Smooth muscle cell (in vitro differentiated cells): ENCODE measurements around the gene OASL. TPM values are rescaled to one million over a fixed set of nuclear protein-coding genes. Genes with fewer than 3 reads are reported as not detected.

Source experiments
- DNase-seq: peaks from one replicate; lab custom pipeline; 2025; ENCODE audit not compliant: unreplicated experiment; lab: John Stamatoyannopoulos, UW
- H2AFZ ChIP-seq: fragments of 200-600 bp; sonication (generic); 2 replicates; pipeline ENCODE4 v1.6.0; 2016; ENCODE audit warnings: antibody characterized with exemption, low read depth, mild to moderate bottlenecking
- H3F3A ChIP-seq: fragments of 200-600 bp; sonication (generic); 2 replicates; pipeline ENCODE4 v1.6.0; 2017; ENCODE audit warnings: antibody characterized with exemption, low read depth
- H3K27ac ChIP-seq: fragments of 200-600 bp; sonication (generic); 2 replicates; pipeline ENCODE4 v1.5.1; 2016; ENCODE audit warnings: low read depth, mild to moderate bottlenecking
- H3K27me3 ChIP-seq: fragments of 200-600 bp; sonication (generic); 2 replicates; pipeline ENCODE4 v1.6.1; 2016; ENCODE audit warnings: low read depth, mild to moderate bottlenecking
- H3K36me3 ChIP-seq: fragments of 200-600 bp; sonication (generic); 2 replicates; pipeline ENCODE4 v1.5.1; 2016; ENCODE audit warnings: low read depth
- H3K4me1 ChIP-seq: fragments of 200-600 bp; sonication (generic); 2 replicates; pipeline ENCODE4 v1.5.1; 2016; ENCODE audit warnings: low read depth
- H3K4me2 ChIP-seq: fragments of 200-600 bp; sonication (generic); 2 replicates; pipeline ENCODE4 v1.6.0; 2016; ENCODE audit warnings: mild to moderate bottlenecking
- H3K4me3 ChIP-seq: fragments of 200-600 bp; sonication (generic); 2 replicates; pipeline ENCODE4 v1.5.1; 2016; ENCODE audit warnings: mild to moderate bottlenecking
- H3K79me2 ChIP-seq: fragments of 200-600 bp; sonication (generic); 2 replicates; pipeline ENCODE4 v1.6.0; 2016; ENCODE audit warnings: low read depth, mild to moderate bottlenecking
- H3K9ac ChIP-seq: fragments of 200-600 bp; sonication (generic); 2 replicates; pipeline ENCODE4 v1.6.0; 2016; ENCODE audit warnings: low read depth
- H3K9me3 ChIP-seq: fragments of 200-600 bp; sonication (generic); replicated peaks from 2 replicates; pipeline ENCODE4 v1.5.1; 2016; ENCODE audit warnings: low read depth
- H4K20me1 ChIP-seq: fragments of 200-600 bp; sonication (generic); 2 replicates; pipeline ENCODE4 v1.6.0; 2016; ENCODE audit warnings: low read depth
- CTCF ChIP-seq: fragments of 200-600 bp; sonication (generic); IDR thresholded peaks from 2 replicates; pipeline ENCODE4 v1.5.1; 2017; ENCODE audit warnings: borderline replicate concordance, mild to moderate bottlenecking, antibody characterized with exemption; ENCODE audit not compliant: insufficient read depth, poor library complexity, severe bottlenecking
- WGBS: methylation state at CpG from one replicate; pipeline ENCODE4 v1.1.7; 2016; ENCODE audit warnings: low lambda C conversion rate; 5-methylcytosine and 5-hydroxymethylcytosine counted together
- polyA plus RNA-seq: library from polyadenylated mRNA; unstranded; fragments of >200 nt; fragmentation: Nextera tagmentation; extraction: Ambion mirVana; gene quantifications from 2 replicates; pipeline ENCODE4 v1.2.1, GENCODE V29; 2016
- total RNA-seq: library from RNA; depleted of rRNA; stranded (reverse); fragments of >200 nt; gene quantifications from 2 replicates; pipeline ENCODE4 v1.2.3, GENCODE V29; 2014

OASL gene
- total and polyA plus RNA-seq, 2 experiments from 2014 or later, result not detected

- 95% methylated on average over 11 of the region's 11 CpGs for WGBS
- H3K79me2 ChIP-seq, result no peaks in the 10 kb centered on the region
- H3K36me3 ChIP-seq, result no peaks in the 10 kb centered on the region
- no peaks in the 10 kb centered on the region for H3K4me1 ChIP-seq
- H3K4me2 ChIP-seq, result no peak overlapping the region
- no peaks in the 10 kb centered on the region for H4K20me1 ChIP-seq
- H3F3A ChIP-seq, result no peaks in the 10 kb centered on the region
- no peak for TF ChIP-seq CTCF
- no peak overlapping the region for H2AFZ ChIP-seq
- H3K4me3 ChIP-seq, result no peak overlapping the region
- no peak for DNase-seq
- no peak overlapping the region for H3K9ac ChIP-seq
- no peaks in the 10 kb centered on the region for H3K27me3 ChIP-seq
- H3K27ac ChIP-seq, result no peak overlapping the region
- no peaks in the 10 kb centered on the region for H3K9me3 ChIP-seq
Observed at GRCh38 chr12:121025442-121026226, 13.4 kb downstream of the OASL start.

GRCh38 chr12:121023799-121024198 is 15.2 kb downstream of the OASL start:
- Histone ChIP-seq H3K27me3 (no peaks in the 10 kb centered on the region), H3K9me3 (no peaks in the 10 kb centered on the region), H2AFZ (no peak overlapping the region), H3K36me3 (no peaks in the 10 kb centered on the region), H3K4me3 (no peak overlapping the region), H4K20me1 (no peaks in the 10 kb centered on the region), H3K4me2 (no peak overlapping the region), H3K79me2 (no peaks in the 10 kb centered on the region), H3F3A (no peaks in the 10 kb centered on the region), H3K9ac (no peak overlapping the region), H3K27ac (no peak overlapping the region), H3K4me1 (no peaks in the 10 kb centered on the region)
- whole genome bisulfite sequencing, result 84% methylated on average over 8 of the region's 8 CpGs
- DNase-seq, result no peak
- TF ChIP-seq CTCF, result no peak

DNA sequence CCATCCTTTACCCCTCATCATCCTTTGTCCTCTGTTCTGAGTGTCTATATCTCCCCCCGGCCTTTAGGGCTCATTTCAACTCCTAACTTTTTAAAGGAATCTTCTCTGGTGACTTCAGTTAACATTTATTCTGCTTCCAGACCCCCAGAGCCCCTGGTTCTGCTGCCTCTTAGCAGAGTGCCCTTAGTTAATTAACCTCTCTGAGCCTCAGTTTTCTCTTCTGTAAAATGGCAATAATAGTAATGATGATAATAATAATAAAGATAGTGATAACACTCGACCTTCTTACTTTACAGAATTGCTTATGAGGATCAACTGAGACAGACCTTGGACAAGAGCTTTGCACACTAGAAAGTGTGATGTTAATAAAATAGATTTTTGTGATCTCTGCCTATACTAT is 16.3 kb downstream of the OASL start:
- Histone ChIP-seq H4K20me1 (no peaks in the 10 kb centered on the region), H3K4me1 (no peaks in the 10 kb centered on the region), H2AFZ (no peak overlapping the region), H3F3A (no peaks in the 10 kb centered on the region), H3K4me3 (no peak overlapping the region), H3K9me3 (no peaks in the 10 kb centered on the region), H3K27me3 (no peaks in the 10 kb centered on the region), H3K27ac (no peak overlapping the region), H3K79me2 (no peaks in the 10 kb centered on the region), H3K36me3 (no peaks in the 10 kb centered on the region), H3K9ac (no peak overlapping the region), H3K4me2 (no peak overlapping the region)
- WGBS, result 74% methylated on average over 2 of the region's 2 CpGs
- no peak for TF ChIP-seq CTCF
- no peak for DNase-seq

DNA sequence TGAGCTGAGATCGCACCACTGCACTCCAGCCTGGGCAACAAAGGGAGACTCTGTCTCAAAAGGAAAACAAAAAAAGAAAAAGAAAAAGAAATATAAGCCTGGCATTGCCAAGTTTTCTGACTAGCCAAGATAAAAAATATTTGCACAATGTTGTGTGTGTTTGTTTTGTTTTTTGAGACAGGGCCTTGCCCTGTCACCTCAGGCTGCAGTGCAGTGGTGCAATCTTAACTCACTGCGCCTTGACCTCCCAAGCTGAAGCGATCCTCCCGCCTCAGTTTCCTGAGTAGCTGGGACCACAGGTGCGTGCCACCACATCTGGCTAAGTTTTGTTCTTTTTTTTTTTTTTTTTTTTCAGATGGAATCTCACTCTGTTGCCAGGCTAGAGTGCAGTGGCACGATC is 17.3 kb downstream of the OASL start:
- DNase-seq, result no peak
- no peaks in the 10 kb centered on the region for H3K36me3 ChIP-seq
- H3K27ac ChIP-seq, result no peak overlapping the region
- TF ChIP-seq CTCF, result no peak
- WGBS, result 98% methylated on average over 6 of the region's 6 CpGs
- no peaks in the 10 kb centered on the region for H3K4me1 ChIP-seq
- H3K9me3 ChIP-seq, result no peaks in the 10 kb centered on the region
- H3K9ac ChIP-seq, result no peak overlapping the region
- no peaks in the 10 kb centered on the region for H4K20me1 ChIP-seq
- H3K79me2 ChIP-seq, result no peaks in the 10 kb centered on the region
- H3K4me3 ChIP-seq, result no peak overlapping the region
- H2AFZ ChIP-seq, result no peak overlapping the region
- no peak overlapping the region for H3K4me2 ChIP-seq
- no peaks in the 10 kb centered on the region for H3F3A ChIP-seq
- no peaks in the 10 kb centered on the region for H3K27me3 ChIP-seq
